Stimulated activated CD8-positive, alpha-beta memory T cell treated with anti-CD3 and anti-CD28 coated beads, Interleukin-12 subunit alpha, Interleukin-12 subunit beta, amount 100 ng/mL, for 1 hour (primary cell): Measurements from ENCODE around the gene PIGBOS1.
A peak's percentile ranks its signal among the peaks of the same experiment; 100 is the strongest.
"Not testable (repeated sequence)": the region's sequence is repeated elsewhere in the genome, so short reads cannot be mapped to it uniquely, and the experiment has no call there.

Experiments used
- DNase-seq: peaks from one replicate; pipeline ENCODE4 v3.0.0-alpha.2; 2020; ENCODE audit warnings: low read depth

Gene PIGBOS1

GRCh38 chr15:55290528-55291057, 28.3 kb downstream of the PIGBOS1 start:
- DNase-seq = peak; percentile 77

- peak; percentile 65 for DNase-seq
These were observed 29.0 kb downstream of the PIGBOS1 start, which contains the start of gene RAB27A for GRCh38 chr15:55289746-55290527. Gene RAB27A, minus strand, starts transcription at chr15:55289813. Its CDS starts 54,879 bp downstream, at chr15:55234934.

DNA sequence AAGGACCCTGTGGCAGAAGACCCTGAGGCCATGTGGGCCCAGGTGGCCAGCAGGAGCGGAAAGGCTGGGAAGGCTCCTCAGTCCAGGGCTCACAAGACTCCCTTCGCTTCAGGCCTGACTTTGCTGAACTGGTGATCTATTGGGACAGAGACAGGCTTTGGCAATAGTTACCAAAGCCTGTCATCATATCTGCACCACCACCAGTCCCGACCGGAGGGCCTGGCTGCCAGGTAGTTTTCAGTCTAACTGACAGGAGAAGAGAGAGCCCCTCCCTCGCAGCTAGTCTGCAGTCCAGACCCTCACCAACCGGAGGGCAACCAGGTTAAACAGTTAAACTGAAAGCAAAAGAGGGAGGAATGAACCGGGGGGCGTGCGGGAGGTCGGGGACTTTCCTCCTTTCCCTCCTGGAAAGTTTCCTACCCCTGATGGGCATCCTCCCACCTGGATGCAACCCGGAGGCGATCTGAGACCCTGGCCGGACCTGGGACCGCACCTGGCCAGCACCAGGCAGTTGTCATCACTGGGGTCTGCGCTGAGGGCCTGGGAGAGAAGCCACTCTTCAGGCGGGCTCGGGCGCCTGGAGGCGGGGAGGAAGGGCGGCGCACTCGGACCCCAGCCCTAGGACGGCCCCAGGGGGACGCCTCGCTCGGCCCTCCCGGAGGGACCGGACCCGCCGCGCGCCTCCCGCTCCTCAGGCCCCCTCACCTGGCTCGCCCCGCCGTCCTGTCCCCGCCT, 29.7 kb downstream of the PIGBOS1 start:
- DNase-seq = no peak

- DNase-seq = no peak
These were observed 30.8 kb downstream of the PIGBOS1 start for GRCh38 chr15:55288006-55288717.

- DNase-seq = not testable (repeated sequence)
These were observed 32.3 kb downstream of the PIGBOS1 start for GRCh38 chr15:55286442-55287189.

DNA sequence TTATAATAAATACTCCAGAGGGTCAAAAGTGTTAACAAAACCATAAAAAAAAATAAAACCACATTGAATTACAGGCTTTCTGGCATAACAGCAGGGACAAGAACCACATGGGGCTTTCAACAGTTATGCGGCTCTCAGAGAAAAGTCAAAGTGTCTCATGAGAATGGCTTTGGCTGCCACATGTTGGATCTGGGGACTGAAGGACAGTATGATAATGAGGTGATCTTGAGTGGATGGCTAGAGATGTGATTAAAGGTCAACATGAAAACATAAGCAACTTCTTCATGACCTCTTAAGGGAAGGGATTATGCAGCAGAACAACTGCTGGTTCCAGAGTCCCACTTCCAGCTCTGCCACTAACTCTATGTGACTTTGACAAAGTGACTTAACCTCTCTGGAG, 34.5 kb downstream of the PIGBOS1 start:
- DNase-seq = no peak

- no peak for DNase-seq
These were observed 35.4 kb downstream of the PIGBOS1 start for GRCh38 chr15:55283379-55284147.

- no peak for DNase-seq
These were observed 36.6 kb downstream of the PIGBOS1 start for GRCh38 chr15:55282284-55282833.

DNA sequence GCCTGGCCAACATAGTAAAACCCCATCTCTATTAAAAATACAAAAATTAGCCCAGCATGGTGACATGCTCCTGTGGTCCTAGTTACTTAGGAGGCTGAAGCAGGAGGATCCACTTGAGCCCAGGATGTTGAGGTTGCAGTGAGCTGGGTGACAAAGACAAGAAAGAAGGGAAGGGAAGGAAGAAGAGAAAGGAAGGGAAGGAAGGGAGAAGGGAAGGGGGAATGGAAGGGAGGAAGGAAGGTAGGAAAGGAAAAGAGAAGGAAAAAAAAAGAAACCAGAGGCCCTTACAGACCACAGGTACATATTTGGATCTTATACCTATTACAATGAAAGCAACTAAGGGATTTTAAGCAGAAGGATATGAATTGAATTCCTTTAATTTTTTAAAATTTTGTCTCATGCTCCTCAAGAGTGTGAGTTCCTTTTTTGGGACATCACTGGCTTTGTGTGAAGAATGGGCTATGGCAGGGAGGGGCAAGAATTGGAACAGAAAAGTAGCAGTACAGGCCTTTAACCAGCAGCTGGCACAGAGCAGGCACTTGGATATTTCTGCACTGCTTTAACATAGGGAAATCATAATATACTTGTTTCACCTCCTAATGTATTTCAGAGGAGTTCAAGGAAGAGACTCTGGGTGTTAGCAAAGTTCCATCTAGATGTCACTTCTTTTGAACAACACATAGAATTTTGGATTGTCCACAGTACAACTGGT, 37.2 kb downstream of the PIGBOS1 start:
- DNase-seq = no peak

DNA sequence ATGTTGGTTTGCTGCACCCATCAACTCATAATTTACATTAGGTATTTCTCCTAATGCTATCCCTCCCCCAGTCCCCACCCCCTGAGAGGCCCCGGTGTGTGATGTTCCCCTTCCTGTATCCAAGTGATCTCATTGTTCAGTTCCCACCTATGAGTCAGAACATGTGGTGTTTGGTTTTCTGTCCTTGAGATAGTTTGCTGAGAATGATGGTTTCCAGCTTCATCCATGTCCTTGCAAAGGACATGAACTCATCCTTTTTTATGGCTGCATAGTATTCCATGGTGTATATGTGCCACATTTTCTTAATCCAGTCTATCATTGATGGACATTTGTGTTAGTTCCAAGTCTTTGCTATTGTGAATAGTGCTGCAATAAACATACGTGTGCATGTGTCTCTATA, 38.3 kb downstream of the PIGBOS1 start:
- not testable (repeated sequence) for DNase-seq

DNA sequence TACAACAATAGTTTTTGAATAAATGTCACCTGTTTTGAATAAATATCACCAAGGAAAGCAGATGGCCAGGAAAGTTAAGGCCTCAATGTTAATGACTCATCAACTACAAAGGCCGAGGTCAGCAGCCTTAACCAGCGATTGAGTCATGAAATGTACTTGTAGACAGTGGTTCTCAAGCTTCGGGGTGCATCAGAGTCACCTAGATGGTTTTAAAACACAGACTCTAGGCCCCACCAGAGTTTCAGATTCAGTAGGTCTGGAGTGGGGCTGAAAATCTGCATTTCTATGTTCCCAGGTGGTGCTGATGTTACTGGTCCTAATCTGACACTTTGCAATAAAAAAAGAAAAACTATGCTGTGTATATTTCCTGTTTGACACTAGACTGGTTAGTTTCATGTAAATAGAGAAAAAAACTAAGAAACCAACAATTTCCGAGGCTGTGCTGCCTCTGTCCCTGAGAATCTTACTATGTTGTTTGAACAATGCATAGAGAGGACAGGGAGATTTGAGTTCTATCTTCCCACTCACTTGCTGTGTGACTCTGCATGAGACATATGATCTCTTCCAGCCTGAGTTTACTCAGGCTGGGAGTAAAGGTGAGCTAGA, 39.1 kb downstream of the PIGBOS1 start:
- peak; percentile 49 for DNase-seq

DNA sequence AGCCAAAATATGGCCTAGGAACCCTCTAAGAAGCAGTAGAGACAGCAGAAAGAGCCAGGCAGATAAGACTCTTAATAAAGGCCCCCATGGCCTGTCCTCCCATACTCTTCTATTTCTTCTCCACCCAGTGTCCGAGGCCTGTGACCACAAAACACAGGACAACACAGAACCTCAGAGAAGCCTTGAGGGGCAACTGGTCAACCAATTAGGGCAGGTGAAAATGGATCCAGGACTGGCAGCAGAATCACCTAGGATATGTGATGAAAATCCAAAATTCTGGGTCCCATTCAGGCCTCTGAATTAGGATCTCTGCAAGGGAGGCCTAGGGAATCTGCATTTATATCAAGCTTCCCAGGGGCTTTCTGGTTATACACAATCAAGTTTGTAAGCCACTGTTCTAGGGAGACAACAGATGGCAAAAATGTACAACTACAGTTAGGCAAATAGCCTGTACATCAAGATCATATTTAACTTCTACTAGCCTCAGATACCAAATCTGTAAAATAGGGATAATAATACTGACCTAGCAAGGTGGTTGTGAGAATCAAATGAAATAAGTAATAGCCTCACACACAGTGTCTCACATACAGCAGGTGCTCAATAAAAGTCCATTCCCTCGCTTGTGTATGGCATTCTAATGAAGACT, 39.7 kb downstream of the PIGBOS1 start:
- DNase-seq = no peak

DNA sequence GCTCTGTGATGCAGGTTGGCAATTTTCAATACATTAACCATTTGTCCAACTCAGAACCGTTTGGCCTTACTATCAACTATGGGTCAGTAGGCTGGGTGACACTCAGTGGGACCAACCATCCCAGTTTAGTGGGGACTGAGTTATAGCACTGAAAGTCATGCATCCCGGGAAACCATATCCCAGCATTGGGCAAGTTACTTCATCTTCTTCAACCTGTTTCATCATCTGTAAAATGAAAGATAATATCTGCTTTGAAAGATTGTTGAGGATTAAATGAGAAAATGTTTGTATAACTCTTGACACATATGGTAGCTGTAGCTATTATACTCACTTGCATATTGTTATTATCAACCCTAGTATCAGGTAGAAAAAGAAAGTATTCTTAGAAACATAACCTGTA, 41.2 kb downstream of the PIGBOS1 start:
- DNase-seq = no peak

DNA sequence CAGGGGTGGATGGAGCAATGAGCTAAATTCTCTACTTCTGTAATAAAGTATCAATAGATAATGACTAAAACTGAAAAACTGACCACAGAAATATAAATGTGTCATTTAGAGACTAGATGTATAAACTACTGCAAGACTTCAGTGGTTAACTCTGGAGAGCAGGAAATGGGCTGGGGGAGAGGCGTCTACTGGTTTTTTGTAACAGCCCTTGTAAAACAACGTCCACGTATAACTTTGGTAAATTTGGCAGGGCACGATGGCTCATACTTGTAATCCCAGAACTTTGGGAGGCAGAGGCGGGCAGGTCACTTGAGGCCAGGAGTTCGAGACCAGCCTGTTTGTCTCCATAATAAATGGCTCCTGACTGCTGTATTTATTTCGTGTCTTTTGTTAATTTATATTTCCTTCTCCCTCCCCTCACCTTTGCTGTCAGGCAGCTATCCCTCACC, 41.8 kb downstream of the PIGBOS1 start:
- no peak for DNase-seq

GRCh38 chr15:55276324-55276723, 42.6 kb downstream of the PIGBOS1 start:
- DNase-seq = no peak

DNA sequence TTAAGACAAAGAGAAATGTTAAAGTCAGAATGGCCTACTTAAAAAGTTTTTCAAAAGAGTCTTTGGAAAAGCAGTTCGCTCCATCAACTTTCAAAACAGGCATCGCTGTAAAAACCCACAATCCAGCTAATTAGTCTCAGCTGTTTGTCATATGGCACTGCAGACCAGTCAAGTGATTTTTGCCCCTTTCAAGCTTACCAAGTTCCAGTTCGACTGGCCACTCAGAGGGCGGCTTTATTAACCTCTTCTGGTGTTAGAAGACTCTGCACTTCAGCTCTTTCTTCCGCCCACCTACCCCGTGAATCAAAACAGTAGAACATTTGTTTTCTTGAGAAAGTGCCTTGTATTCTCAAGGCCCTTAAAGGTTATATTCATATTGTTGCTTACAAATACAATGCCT, 48.6 kb downstream of the PIGBOS1 start:
- no peak for DNase-seq

DNA sequence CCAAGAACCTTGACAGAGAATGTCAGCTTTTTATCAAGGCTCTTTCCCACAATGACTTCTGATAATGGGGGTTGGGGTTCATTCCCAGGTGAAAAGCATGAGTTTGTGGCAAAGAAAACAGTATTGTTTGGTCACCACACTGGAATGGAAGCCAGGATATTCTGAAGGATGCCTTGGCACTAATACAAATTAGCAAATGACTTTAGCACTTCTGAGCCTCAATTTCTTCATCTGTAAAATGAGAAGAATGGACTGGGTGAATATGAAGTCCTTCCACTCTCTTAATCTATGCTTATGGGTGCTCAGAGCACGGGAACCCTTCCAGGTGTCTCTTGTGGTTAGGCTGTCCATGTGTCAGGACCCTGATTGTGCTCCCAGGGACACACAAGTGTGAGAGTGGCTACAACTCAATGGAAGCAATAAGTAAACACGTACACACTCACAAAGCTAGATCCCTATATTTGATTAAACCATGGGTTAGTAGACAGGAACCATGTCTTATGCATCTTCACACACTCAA, 50.7 kb downstream of the PIGBOS1 start:
- no peak for DNase-seq

- peak; percentile 65 for DNase-seq
These were observed 51.3 kb downstream of the PIGBOS1 start for GRCh38 chr15:55267401-55268175.
